HG03378 (cell line): ENCODE measurements around the gene ERCC8.
A peak's percentile ranks its signal among the peaks of the same experiment; 100 is the strongest.
"Not testable (repeated sequence)": the region's sequence is repeated elsewhere in the genome, so short reads cannot be mapped to it uniquely, and the experiment has no call there.

Experiments
- ATAC-seq: cut with Tn5 transposase; IDR thresholded peaks from one replicate; pipeline ENCODE4 v1.9.1; 2021; ENCODE audit warnings: mild to moderate bottlenecking, moderate library complexity; ENCODE audit not compliant: unreplicated experiment

ERCC8 gene

DNA sequence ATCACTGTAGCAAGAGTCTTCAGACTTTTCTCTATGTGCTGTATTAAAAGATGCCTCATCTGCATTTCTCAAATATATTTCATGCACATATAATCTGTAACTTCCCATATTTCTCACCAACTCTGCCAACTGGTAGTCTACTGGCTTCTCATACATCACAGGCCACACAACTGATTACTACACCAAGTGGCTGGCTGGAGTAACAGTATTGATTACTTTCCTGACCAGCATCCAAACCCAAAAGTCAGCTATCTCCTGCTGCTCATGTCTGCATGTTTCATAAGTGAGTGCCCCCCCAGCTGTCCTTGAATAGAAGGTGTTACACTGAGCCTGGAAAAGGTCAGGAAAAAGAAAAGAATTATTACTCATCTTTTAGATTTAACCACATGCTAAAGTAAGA lies 17.4 kb downstream of the ERCC8 start:
- ATAC-seq, result no peak

DNA sequence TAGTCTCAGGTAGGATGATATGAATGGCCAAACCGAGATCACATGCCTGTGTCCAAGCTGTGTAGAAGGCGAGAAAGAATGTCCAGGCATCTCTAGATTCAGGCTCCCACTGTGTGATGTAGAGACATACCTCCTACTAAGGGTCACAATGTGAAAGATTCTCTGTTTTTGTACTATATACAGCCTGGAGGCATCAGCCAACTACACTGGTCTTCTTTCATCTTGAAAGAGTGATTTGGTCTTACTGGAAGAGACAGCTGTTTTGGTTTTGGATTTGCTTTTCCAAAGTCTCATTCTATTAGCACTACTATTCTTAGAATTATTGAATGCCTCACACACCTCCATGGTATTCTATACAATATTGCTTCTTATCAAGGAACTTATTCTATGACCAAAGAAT lies 26.4 kb downstream of the ERCC8 start:
- no peak for ATAC-seq

DNA sequence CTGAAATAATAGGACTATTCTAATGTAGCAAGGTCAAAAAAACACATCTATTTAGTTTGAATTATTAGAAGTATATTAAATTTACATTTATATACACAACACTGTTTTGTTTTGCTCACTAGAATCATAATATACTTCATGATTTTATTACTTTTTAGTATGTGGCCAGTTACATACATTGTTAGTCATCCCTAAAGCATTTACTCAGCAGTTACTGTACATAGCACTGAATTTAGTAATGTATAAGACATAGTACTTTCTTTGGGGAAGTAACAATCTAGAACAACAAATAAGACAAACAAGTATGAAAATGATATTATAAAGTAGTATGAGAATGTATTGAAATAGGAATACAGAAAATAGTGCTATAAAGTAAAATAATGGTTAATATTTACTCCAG lies 28.2 kb downstream of the ERCC8 start:
- ATAC-seq, result no peak

GRCh38 chr5:60903356-60903755 lies 41.5 kb downstream of the ERCC8 start:
- ATAC-seq, result no peak

- no peak for ATAC-seq
These were observed 47.9 kb downstream of the ERCC8 start for GRCh38 chr5:60896991-60897390.

GRCh38 chr5:60893521-60893920 lies 51.3 kb downstream of the ERCC8 start:
- no peak for ATAC-seq

- ATAC-seq, result no peak
These were observed 53.2 kb downstream of the ERCC8 start for GRCh38 chr5:60891667-60892066.

DNA sequence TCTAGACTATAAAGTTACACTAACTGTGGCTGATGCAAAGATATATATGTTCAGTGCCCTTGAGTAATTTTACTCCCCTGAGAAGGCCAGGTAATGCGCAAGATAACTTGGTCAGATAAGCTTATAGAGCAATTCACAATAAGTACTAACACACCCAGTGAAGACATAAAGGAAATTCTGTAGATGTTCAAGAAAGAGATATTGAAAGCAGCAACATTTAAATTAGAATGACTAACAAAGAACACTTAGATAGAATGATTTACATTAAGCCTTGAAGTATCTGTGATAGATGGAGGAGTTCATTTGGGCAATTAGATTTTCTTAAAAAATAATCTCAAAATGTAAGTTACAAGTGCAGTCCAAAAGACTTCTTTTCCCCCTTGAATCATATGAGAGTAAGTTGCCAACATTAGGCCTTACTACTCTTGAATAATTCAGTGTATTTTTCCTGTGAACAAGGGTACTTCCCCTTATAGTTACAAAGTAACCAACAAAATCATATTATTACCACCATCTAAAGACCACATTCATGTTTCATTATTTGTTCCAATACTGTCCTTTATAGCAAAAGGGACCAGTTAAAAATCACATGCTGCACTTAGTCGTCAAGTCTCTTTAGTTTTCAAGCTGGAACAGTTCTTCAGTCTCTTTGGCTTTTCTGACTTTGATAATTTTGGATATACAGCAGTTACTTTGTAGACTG lies 56.4 kb downstream of the ERCC8 start:
- ATAC-seq, result peak; percentile 58

DNA sequence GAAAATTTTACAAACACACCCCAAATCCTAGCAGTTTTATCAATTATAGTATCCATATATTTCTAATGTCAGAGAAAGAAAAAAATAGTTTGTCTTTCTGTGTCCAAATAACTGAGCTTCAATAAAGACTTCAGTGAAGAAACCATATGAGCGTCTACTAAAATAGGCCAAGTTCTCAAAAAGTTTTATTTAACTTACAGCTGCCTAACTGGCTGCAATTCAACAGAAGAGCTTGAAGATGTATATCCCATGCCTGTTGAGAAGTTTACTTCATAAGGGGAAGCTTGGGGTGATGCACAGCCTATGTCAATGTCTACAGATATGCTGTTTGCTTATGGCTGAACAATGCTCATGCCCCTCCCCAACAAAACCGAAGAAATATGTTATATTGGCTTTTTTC lies 57.1 kb downstream of the ERCC8 start:
- no peak for ATAC-seq

DNA sequence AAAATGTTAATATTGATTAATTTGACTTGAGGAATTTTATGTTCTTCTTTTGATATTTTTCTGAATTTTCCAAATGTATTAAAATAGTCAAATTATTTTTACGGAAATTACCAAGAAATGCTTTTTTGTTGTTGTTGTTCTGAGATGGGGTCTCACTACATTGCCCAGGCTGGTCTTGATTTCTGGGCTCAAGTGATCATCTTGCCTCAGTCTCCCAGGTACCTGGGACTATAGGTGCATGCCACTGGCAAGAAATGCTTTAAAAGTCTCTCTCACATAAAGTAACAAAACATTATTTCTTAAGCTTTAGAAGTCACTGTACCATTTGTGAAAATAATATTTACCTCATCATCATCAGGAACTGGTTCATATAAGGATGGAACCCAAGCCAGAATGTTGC lies 57.8 kb downstream of the ERCC8 start:
- ATAC-seq, result no peak

DNA sequence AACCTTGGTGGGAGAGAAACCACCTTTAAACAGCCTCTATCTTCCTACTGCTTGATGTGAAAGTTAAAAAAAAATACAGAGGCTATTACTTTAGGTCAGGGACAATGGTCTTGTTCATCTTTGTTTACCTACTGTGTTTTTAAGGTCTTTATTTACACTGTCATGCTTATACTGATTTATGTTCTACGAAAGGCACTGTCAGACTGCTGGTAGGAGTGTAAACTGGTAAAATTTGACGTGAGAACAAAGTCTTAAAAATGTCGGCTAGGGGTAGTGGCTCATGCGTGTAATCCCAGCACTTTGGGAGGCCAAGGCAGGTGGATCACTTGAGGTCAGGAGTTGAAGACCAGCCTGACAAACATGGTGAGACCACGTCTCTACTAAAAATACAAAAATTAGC lies 58.7 kb downstream of the ERCC8 start:
- ATAC-seq, result no peak

- no peak for ATAC-seq
These were observed 61.6 kb downstream of the ERCC8 start for GRCh38 chr5:60883229-60883628.

GRCh38 chr5:60872892-60873291 lies 72.0 kb downstream of the ERCC8 start:
- no peak for ATAC-seq

DNA sequence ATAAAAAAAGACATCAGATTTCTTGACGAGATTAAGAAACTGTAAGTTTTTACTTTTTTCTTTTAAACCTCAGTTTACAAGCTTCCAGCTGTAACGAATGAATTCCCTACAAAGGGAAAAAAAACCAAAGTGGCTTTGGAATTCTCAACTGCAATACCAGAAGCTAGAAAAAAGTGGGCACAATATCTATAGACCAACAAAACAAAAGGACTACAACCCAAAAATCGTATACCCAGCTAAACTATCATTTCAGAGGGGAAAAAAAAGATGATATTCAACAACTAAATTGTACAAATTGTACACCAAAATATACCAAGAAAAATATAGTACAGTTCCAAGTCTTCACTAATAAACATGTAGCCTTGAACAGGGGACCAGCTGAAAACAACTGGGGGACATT lies 74.0 kb downstream of the ERCC8 start:
- no peak for ATAC-seq

GRCh38 chr5:60860572-60860971 lies 84.3 kb downstream of the ERCC8 start:
- not testable (repeated sequence) for ATAC-seq

DNA sequence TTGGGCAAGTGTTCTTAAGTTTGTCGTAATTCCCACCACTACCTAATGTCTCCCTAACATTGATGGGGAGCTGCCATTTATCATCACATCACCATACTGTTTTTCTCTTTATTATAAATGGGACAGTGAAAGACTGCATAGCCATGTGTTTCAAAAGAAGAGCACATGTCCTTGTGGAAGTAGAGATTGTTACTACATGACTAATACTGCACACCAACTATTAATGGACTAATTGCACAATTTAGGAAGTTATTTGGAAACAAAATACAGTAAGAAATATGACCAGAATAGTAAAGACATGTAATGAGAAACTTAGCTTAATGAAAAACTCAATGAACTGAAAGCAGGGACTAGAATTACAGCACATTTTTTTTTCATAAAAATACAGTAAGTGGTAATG lies 88.8 kb downstream of the ERCC8 start:
- ATAC-seq, result no peak

- ATAC-seq, result no peak
These were observed 91.9 kb downstream of the ERCC8 start for GRCh38 chr5:60852940-60853339.

DNA sequence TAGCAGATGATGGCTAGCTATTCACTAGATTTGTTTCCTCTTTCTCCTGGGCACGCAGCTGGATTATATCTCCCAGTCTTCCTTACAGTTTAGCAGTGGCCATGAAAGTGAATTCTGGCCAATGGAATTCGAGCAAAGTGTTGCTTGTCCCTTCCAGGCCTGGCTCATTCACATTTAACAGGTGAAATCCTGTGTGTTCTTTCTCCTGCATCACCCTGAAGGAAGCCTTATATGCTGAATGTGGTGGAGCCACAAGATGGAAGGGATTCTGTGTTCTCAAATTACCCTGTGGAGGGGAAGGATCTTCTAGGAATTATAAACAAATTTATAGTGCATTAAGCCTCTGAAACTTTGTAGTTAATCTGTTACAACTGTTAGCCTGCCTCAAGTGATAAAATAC lies 92.6 kb downstream of the ERCC8 start:
- no peak for ATAC-seq

GRCh38 chr5:60851626-60852025 lies 93.2 kb downstream of the ERCC8 start:
- ATAC-seq, result no peak

DNA sequence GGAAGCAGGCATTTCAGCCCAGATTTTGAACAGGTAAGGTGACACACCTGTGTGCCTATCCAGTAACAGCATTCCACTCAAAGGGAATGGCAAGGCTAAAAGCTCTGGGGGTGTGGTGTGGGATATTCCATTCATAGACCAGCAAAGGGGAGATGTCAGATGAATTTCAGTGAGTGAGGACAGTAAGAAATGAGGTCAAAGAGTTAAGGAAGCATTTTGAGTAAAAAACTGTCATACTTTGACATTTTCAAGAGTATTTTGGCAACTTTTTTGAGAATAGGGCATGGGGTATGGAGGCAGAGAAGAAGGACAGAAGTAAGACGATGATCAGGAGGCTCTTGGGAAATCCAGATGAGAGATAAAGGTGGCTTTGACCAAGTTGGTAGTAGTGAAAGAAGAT lies 98.6 kb downstream of the ERCC8 start:
- no peak for ATAC-seq

GRCh38 chr5:60843936-60844905 lies 100.6 kb downstream of the ERCC8 start, which contains the start of gene ELOVL7:
ELOVL7 (minus strand) TSS chr5:60844269; CDS start chr5:60787397, 56,872 bp downstream.
- ATAC-seq, result peak; percentile 54

- ATAC-seq, result peak; percentile 27
These were observed 101.4 kb downstream of the ERCC8 start for GRCh38 chr5:60843386-60843935.
